HG03039 (cell line): ENCODE results near the gene CHMP1B.
"Not testable (repeated sequence)": the region's sequence is repeated elsewhere in the genome, so short reads cannot be mapped to it uniquely, and the experiment has no call there.

Experiments used
- ATAC-seq: cut with Tn5 transposase; IDR thresholded peaks from one replicate; pipeline ENCODE4 v1.9.1; 2021; ENCODE audit warnings: mild to moderate bottlenecking, moderate library complexity; ENCODE audit not compliant: unreplicated experiment

The CHMP1B gene

DNA sequence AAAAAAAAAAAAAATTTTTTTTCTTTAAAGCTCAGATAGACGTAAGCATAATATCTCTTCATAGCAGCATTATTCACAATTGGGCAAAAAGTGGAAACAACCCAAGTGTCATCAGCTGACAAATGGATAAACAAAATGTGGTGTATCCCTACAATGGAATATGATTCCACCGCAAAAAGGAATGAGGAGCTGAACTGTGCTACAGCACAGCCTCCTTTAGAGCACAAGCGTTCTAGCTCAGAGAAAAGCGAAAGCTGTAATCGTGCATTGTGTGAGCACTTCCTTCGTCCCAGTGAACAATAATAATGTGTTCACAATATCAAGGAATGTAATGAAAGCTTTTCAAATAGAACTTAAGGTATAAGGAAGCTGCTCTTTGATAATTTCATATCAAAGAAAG, 11.7 kb upstream of the CHMP1B start:
- ATAC-seq = no peak

DNA sequence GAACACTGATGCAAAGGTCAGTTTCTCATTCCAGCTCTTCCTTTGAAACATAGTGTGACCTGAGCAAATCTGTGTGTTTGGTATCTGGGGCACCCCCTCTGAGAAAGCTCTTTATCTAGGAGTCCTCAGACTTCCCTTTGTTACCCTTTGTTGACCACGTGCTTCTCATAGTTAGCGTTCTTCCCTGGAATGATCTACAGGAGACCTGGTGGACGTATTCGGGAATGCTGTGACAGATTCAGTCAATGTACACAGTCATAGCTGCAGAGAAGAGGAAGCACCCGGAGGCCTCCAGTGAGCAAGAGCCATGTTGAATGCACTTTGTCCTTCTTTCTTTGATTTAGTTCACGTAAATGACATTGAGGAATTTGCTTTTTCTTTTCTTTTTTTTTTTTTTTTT, 10.7 kb upstream of the CHMP1B start:
- ATAC-seq = no peak

DNA sequence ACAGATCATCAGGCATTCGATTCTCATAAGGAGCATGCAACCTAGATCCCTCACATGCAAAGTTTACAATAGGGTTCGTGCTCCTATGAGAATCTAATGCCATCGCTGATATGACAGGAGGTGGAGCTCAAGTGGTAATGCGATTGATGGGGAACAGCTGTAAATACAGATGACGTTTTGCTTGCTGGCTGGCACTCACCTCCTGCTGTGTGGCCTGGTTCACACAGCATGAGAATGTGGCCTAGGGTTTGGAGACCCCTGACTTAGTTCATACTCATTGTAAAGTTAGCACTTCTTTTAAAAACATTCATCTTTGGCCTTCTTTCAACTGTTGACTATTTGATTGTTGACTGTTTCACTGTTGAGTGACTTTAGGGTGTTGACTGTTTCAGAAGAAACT, 8.7 kb upstream of the CHMP1B start:
- no peak for ATAC-seq

DNA sequence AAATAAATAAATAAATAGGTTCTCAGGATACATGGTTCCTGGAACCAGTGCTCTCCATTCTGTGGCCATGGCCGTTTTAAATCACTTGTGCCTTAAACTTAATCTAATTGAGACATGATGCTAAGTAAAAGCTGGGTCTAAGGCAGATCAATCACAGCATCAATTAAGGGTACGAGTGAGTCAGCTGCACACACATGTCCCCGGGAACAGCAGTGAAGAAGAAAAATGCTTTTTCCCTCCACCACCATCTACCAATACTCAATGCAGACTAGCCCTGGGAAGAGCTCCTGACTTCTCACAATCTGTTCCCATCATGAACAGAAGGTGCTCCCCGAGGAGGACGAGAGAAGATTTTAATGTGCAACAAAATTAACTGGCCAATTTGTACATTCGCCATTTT, 6.8 kb upstream of the CHMP1B start:
- no peak for ATAC-seq

DNA sequence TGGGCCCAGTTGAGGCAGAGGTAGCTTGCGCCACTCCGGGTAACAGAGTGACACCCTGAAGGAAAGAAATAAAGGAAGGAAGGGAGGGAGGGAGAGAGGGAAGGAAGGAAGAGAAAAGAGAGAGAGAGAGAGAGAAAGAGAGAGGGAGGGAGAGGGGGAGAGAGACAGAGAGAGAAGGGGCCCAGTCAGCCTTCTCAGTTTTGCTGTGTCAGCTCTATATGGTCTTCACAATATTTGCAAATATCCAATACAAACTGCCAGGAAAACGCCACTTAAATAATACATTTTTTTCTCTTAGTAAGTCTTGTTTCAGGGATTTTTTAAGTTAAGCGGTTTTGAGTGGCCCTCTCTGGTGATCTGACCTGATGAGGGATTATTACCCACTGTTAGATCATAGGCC, 5.6 kb upstream of the CHMP1B start:
- no peak for ATAC-seq

DNA sequence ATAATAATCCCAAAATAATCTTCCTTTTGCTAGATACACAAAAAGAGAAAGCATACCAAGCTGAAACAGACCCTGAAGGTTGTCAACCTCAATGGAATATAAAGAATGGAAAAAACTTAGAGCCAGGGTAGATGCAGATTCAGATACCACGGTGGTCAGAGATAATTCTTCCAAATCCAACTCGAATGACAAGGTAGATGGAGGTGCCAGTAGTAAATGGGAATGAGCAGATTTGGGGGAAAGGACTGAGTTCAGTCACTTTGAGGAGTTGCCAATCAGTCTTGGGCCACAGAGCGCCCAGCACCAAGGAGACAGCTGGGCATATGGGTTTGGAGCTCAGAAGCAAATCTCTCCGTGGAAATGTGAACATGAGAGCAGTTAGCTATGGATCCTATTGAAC, 3.4 kb upstream of the CHMP1B start:
- no peak for ATAC-seq

DNA sequence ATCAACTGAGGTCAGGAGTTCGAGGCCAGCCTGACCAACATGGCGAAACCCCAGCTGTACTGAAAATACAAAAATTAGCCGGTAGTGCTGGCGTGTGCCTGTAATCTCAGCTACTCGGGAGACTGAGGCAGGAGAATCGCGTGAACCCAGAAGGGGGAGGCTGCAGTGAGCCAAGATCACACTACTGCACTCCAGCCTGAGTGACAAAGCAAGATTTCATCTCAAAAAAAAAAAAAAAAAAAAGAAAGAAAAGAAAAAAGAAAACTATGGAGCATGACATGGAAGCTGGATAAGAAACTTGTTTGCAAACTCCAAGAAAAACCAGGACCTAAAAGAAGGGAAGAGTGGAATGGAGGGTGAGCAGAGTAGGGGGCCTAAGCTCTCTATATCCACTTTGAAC, 1.9 kb upstream of the CHMP1B start:
- no peak for ATAC-seq

DNA sequence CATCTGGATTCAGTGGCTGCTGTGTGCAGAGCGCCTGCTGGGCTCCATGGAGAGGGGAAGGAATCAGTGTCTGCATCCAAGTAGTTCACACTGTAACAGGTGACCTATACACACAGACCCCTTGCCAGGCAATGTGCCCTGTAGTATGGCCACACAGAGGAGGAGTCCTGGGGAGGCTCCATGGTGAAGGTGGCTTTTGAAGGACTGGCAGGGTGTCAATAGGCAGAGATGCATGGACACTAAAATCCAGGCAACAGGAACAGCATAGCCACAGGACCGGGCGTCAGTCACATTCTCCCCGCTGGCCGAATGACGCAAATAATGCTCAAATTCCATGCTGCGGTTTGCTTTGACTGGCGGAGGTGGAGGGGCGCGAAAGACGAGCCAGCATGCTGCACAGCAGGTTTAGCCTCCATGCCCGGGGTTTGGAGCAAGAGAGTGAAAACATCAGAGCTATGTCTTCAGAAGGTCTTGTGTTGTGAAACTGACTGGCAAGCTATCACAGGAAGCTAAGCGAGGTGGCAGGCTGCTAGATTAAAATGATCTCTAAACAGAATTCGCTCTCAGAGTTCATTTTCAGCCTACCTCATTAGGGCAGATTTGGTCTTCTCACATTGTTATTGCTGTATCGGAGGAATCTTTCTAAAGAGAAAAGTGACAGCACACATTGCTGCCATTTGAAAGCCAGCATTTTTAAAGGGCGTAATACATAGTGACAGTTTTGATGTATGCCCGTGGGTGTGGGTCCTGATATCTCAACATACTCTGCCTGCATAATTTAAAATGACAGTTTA, 1.2 kb upstream of the CHMP1B start:
- ATAC-seq = no peak

DNA sequence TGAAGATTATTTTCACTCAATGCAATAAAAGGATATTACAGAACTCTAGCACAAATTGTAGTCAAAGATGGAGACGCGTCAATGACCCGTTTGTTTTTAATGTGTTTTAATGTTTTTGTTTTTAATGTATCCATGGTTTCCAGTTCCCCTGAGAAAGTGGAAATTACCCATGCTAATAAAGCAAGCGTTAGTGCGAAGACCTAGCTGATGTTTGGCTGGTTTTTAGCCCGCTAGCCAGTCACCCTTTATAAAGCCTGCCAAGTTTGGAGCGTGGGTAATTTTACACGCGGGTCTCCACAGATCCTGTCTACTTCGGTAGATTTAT, 430 bp upstream of the CHMP1B start:
- ATAC-seq = peak; percentile 22

DNA sequence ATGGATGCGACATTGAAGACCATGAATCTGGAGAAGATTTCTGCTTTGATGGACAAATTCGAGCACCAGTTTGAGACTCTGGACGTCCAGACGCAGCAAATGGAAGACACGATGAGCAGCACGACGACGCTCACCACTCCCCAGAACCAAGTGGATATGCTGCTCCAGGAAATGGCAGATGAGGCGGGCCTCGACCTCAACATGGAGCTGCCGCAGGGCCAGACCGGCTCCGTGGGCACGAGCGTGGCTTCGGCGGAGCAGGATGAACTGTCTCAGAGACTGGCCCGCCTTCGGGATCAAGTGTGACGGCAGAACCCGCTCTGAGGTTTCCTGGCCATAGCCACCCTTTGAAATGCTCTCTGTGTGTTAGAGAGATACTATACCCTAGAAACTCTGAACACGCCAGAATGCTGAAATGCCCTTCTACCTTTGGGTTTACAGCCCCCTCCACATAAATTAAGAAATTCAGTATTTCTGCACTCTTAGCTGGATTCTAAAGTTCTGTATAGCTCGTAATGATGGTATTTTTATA, 659 bp downstream of the CHMP1B start:
- no peak for ATAC-seq

DNA sequence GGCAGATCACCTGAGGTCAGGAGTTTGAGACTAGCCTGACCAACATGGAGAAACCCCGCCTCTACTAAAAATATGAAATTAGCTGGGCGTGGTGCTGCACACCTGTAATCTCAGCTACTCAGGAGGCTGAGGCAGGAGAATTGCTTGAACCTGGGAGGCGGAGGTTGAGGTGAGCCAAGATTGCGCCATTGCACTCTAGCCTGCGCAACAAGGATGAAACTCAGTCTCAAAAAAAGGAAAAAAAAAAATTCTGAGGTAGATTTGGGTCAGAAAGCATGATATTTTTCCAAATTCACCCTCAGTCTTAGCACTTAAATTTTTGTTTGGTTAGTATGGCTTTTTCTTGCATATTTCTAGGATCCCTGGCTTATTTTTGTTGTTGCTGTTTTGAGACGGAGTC, 3.3 kb downstream of the CHMP1B start:
- ATAC-seq = not testable (repeated sequence)

DNA sequence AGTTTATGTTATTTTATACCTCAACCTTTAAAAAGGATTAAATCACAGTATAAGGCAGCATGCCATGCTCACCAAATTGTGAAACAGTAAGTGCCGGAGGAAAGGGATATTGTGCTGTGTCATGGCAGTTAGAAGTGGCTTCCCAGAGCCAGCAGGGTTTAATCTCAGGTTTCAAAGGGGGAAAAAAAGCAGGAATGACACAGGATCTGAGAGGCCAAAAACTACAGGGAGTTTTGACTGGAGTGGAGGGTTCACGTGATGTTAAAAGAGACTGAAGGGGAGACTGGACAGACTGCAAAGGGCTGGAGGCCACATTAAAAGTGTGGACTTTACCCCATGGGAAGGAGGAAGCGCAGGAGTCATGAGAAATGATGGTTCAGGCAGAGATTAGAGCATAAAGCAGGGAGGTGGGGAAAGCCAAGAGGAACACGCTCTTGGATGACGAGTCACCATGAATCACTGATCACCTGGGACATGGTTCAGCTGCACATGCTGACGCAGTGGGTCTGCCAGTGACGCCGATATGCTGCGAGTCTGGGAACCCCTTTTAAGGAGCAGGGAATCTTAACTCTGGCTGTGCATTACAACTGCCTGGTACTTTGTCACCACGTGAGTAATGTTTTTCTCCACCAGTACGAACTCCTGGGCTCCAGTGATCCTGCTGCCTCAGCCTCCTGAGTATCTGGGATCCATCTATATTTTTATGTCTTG, 6.1 kb downstream of the CHMP1B start:
- ATAC-seq = no peak

DNA sequence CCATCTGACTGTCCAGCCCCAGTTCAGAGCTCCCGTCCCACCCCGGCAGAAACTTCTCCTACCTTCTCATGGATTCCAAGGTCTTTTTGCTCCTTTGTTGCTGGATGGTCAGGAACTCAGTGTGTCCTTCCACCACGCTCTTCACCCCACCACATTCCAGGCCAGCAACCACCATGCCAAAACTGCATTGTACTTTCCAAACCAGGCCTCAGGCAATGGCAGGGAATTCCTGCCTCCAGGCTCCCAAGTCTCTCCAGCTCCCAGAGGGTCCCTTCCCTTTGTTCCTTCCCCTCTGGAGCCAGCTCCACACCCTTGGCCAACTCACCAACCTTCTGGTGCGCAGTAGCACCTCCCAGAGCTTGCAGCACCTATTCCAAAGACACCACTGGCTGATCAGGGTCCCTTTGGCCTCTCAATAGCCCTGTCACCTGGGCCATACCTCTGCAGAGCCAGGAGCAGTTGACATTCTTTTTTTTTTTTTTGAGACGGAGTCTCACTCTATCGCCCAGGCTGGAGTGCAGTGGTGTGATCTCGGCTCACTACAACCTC, 8.1 kb downstream of the CHMP1B start:
- ATAC-seq = no peak

DNA sequence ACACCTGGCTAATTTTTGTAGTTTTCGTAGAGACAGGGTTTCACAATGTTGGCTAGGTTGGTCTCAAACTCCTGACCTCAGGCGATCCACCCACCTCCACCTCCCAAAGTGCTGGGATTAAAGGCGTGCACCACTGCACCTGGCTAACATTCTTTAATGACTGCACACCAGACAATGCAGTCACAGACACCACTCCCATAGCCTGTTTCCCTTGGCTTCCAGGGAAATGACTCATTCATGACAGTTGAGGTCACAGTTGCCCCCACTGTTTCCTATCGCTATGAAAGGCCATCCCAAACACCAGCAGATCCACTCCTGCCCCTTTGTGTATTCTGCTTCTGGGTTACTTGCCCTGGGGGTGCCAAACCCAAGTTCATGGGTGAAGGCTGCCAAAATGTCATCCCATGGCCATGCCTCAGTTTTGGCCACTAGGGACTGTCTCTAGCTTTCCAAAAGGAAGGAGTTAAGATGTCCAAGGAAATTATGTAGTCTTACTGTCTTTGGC, 8.7 kb downstream of the CHMP1B start:
- no peak for ATAC-seq

DNA sequence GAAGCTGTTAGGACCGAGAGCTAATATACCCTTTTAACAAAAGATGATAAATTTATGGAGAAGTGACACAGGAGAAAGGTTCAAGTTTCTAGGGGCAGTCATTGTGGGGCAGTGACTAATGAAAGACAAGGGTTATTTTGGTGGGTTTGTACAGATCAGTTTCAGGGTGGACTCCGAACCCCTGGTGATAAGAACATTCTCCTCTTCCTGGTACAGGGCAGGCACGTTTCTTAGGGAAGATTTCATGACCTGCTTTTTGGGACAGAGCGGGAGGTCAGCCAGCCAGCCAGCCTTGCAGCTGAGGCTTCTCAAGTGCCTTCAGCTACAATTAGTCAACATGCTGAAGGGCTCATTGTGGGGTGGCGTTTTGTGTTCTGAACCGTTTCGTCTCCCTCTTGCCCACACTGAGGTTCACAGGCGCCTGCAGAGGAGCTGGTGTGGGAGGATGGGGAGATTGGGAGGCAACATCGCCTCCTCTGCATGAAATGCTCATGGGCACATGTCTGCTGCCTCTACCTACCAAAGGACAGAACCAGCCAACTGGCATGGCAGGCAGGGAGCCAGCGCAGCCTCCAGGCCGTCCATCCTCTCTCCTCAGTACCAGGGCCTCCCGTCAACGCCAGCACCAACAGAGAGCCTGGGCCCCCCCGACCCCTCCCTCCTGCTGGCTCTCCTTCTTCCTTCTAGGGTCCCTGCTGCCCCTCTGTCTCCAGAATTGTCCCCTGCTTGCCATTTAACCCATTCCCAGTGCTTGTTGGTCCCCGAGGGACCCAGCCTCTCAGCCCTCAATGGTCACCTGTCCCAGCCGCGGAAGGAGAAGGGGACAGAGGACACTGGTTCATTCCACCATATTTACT, 9.6 kb downstream of the CHMP1B start:
- no peak for ATAC-seq

DNA sequence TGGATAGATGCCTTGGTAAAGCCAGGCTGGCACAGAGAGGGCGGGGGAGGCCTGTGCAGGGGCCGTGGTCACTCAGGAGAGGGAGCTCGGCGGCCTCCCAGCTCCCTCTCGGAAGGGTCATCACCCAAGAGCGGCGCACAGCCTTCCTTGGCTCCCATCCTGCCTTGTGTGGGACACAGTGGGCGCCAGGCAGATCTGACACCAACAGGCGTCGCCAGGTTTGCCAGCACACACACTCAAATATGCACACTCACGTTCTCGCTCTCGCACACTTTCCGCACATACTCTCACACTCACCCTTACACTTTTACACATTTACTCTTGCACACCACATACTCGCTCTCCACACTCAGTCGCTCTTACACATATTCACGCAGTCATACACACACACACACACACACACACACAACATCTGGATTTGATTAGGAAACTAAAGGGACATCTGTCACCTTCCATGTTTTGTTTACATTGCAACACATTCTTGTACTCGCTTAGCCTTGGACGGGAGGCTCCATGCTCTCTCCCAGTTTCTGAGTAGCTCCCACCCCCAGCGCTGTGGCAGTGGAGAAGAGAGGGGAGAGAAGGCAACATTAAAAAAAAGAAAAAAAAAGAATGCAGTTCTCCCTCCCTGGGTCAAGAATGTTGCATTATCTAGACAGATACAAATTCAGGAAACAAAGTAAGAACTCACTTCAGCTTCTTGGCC, 10.5 kb downstream of the CHMP1B start:
- no peak for ATAC-seq

DNA sequence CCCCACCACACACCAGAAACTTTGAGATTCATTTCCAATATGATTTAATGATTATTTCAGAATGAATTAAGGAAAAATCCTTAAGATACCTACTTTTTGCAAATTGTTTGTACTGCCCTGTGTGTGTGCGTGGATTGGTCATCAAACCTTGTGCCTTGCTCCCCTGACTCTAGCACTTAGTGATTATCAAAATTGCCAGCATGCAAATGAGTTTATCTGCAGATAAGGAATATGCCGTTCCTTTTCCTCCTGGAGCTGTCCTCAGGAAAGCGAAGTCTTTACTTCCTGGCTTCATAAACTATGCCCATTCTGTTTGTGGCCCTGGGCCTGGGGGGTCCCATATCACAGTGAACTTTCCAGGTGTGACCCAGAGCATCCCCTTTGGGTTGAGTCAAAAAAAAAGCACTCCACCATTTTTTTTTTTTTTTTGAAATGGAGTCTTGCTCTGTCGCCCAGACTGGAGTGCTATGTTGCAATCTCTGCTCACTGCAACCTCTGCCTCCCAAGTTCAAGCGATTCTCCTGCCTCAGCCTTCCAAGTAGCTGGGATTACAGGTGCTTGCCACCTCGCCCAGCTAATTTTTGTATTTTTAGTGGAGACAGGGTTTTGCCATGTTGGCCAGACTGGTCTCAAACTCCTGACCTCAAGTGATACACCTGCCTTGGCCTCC, 11.4 kb downstream of the CHMP1B start:
- no peak for ATAC-seq

DNA sequence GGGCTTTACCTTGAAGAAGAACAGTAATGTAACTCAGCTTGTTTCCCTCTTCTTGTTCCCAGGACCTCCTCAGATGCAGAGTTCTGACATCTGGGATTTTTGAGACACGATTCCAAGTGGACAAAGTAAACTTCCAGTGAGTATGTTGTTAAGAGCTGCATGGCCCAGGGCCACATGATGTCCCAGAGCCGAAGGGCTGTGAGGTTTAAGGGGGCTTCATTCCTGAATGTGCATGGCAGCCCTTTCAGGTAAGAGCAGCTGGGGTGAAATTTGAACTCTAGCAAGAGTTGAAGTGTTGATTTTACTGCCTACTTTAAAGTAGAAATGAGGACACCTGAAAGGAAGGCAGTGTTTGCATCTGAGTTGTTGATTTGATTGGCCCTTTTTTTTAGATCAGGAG, 13.3 kb downstream of the CHMP1B start:
- no peak for ATAC-seq

DNA sequence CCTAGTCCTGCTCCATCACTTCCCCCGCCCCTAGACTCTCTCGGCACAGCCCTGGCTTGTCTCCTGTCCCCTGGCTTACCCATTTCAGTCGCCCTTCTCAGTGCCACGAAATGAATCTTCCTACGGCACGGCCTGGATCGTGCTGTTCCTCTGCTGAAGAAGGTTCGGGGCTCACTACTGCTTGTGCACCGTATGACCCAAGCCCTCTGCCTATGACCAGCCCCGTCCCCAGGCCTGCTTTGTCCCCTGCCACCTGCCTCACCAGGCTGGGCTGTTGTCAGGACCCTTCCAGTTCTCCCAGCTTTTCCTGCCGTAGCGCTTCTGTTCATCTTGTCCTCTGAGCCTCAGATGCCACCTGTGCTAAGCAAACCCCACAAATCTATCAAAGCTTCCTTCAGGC, 13.9 kb downstream of the CHMP1B start:
- no peak for ATAC-seq

DNA sequence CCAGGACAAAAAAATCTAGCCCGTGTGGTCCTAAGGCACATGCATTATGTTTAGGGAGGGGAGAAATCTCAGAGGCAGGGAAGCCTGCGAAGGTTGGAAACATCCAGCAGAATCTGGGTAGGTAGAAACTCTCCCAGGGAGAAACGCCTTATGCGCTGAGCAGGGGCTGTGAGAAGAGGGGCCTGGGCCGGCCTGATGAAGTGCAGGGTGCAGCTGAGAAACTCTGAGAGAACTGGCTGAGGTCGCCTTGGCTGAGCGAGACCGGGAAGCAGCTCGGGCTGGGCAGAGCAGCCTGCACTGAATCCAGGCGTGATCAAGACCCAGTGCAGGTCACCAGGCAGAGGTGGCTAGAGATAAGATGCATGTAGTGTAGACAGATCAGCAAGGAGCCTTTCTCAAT, 15.1 kb downstream of the CHMP1B start:
- ATAC-seq = no peak
